Measurements from ENCODE around the gene ROCK2.

Gene ROCK2

DNA sequence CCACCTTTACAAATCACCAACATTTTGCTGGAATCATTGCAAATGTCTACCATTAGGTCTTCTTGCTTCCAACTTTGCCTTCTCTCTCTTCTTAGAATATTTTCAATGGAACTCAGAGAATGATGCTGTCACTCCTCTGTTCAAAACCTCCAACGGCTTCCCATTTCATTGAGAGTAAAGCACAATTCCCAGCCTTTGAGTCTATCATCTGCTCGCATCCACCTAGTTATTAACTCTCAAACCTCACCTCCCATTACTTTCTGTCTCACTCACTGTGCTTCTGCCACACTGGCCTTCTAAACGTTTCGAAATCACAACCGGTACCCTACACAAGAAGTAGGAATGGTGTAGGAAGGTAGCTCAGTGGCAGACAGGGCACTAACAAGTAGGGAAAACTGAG, 40.0 kb downstream of the ROCK2 start:
- Histone ChIP-seq H3K4me1 (peaks cover 2% of the 10 kb centered on the region), H3K9me3 (no peaks in the 10 kb centered on the region), H3K4me3 (no peak overlapping the region), H3K27me3 (ENCODE audit: low read depth) (no peaks in the 10 kb centered on the region), H3K36me3 (replicated peaks) (no peaks in the 10 kb centered on the region)
- in situ Hi-C loops (cut with MboI; ENCODE audit: low sequenced_read_pairs): no loop called here
- no peak for DNase-seq (ENCODE audit: low spot score in 2 of 2)

DNA sequence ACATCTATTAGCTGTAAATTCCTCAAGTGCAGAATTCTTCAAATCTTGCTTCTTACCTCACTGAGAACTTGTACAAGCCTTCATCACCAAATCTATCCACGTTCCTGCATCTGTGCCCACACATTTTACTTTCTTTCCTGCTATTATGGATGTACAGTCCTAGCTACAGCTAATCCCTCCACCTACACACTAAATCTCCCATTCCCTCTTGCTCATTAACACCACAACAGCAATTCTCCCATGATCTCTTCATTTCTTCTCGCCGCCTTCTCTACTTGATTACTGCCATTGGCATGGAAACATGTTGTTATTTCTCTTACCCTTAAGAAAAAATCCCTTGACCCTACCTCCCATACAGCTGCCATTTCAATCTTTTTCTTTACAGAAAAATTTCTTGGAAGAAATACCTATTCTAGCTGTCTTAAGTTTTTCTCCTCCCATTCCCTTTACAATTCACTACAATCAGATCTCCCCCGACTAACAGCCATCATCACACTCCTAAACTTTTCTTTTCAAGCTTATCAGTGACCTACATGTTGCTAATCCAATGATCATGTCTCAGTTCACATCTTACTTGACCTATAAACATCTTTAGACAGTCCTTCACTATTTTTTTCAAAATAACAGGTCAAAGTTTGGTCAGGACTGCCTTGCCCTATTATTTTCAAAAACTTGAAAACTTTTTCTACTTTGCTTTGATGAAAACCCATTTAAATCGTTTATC, 41.0 kb downstream of the ROCK2 start:
- in situ Hi-C loops (cut with MboI; ENCODE audit: low sequenced_read_pairs): no loop called here
- H3K4me3 ChIP-seq: no peak overlapping the region
- DNase-seq (ENCODE audit: low spot score in 2 of 2): no peak
- no peaks in the 10 kb centered on the region for H3K27me3 ChIP-seq (ENCODE audit: low read depth)
- peaks cover 2% of the 10 kb centered on the region for H3K4me1 ChIP-seq
- H3K36me3 ChIP-seq (replicated peaks): no peaks in the 10 kb centered on the region
- H3K9me3 ChIP-seq: no peaks in the 10 kb centered on the region

DNA sequence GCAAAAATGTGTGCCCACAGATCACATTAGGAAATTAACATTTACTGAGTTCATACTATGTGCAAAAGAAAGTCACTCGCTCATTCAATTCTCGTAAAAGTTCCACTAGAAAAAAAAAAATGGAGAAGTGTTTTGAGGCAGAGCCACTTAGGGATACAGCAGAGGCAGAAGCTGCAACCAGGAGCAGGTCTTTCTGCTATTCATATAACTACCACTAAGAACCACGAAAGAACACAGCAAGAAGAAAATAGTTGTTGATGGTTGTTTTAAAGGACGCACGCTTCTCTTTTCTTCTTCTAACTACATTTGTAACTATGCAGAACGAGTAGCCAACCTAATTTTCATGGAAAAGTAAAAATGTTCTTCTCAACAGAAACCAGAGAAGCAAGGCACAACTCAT, 45.0 kb downstream of the ROCK2 start:
- Histone ChIP-seq H3K27me3 (ENCODE audit: low read depth) (no peaks in the 10 kb centered on the region), H3K36me3 (replicated peaks) (no peaks in the 10 kb centered on the region), H3K9me3 (no peaks in the 10 kb centered on the region), H3K4me1 (peaks cover 2% of the 10 kb centered on the region), H3K4me3 (no peak overlapping the region)
- in situ Hi-C loops (cut with MboI; ENCODE audit: low sequenced_read_pairs): no loop called here
- no peak for DNase-seq (ENCODE audit: low spot score in 2 of 2)

DNA sequence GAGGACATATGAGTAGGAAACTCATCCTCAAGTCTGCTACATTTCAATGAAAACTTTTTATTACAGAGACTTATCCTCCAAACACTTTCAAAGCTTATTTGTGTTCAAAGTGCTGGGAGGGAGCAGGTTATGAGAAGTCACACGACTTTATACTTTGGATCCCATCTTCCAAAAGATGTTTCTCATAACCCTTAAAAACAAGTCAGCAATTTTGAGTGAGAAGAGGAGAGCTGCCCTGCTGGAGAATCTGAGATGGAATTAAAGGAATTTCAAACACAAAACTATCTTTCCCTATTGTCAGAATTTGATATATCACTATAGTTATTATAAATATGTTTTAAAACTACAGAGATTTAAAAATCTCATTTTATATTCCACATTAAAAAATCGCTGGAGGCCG, 45.8 kb downstream of the ROCK2 start:
- Histone ChIP-seq H3K36me3 (replicated peaks) (no peaks in the 10 kb centered on the region), H3K4me3 (no peak overlapping the region), H3K27me3 (ENCODE audit: low read depth) (no peaks in the 10 kb centered on the region), H3K4me1 (peaks cover 2% of the 10 kb centered on the region), H3K9me3 (no peaks in the 10 kb centered on the region)
- in situ Hi-C loops (cut with MboI; ENCODE audit: low sequenced_read_pairs): no loop called here
- DNase-seq (ENCODE audit: low spot score in 2 of 2): no peak

DNA sequence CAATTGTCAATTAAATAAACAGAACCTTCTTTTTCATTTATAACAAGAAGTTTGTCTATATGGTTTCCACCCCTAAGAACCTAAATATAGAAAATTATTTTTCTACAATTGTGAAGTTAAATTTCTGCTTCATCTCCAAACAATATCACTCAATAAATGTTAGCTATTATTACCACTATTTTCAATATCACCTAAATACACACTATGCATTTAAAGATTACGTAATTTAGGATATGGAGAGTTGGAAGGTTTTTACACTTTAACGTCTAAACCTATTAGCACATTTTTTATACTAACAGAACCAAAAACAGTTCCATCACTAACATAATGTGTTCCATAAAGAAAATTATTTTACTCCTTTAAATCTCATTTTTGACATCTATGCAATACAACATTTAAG, 48.0 kb downstream of the ROCK2 start:
- Histone ChIP-seq H3K4me3 (no peak overlapping the region), H3K36me3 (replicated peaks) (no peaks in the 10 kb centered on the region), H3K4me1 (no peaks in the 10 kb centered on the region), H3K27me3 (ENCODE audit: low read depth) (no peaks in the 10 kb centered on the region), H3K9me3 (no peaks in the 10 kb centered on the region)
- in situ Hi-C loops (cut with MboI; ENCODE audit: low sequenced_read_pairs): no loop called here
- DNase-seq (ENCODE audit: low spot score in 2 of 2): no peak

DNA sequence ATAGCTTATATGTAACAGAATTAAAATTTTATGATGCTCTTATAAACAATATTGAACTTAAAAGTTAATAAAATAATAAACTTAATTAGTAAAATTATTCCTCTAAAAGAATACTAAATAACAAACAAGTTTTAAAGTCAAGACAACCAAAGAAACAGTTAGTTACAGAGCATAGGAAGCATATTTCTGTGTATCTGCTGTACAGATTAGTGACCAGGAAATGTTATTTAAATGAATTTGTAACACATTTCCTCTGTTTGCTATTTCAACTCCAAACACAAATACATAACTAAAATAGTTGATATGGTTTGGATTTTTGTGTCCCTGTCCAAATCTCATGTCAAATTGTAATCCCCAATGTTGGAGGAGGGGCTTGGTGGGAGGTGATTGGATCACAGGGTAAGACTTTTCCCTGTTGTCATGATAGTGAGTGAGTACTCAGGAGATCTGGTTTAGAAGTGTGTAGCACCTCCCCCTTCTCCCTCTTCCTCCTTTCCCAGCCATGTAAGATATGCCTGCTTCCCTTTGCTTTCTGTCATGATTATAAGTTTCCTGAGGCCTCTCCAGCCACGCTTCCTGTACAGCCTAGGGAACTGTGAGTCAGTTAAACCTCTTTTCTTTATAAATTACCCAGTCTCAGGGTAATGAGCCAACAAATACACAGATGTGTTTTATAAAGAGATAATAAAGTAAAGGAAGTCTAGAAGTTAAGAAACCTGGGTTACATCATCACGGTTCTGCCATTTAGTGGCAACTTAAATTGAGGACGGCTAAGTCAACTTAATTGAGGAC, 51.8 kb downstream of the ROCK2 start:
- H3K4me3 ChIP-seq: no peak overlapping the region
- H3K9me3 ChIP-seq: no peaks in the 10 kb centered on the region
- H3K27me3 ChIP-seq (ENCODE audit: low read depth): no peaks in the 10 kb centered on the region
- peaks cover 5% of the 10 kb centered on the region for H3K4me1 ChIP-seq
- DNase-seq (ENCODE audit: low spot score in 2 of 2): no peak
- no peaks in the 10 kb centered on the region for H3K36me3 ChIP-seq (replicated peaks)
- in situ Hi-C loops (cut with MboI; ENCODE audit: low sequenced_read_pairs): no loop called here

DNA sequence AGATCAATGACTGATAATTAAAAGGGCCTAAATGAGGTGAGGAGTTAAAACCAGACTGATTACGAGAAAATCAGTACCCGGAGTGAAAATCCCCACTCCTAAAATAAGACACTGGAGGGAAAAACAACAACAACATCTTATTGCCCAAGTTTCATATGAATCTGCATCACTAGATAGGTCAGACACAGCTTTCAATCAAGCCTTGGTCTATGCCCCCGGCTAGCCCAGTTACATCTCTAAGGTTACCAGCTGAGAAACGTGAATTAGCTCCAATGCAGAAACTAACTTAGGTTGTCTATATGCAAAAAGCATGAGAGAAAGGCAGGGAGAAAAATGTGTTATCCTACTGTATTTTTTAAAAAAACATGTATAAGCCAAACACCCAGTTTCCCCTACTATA, 53.7 kb downstream of the ROCK2 start:
- Histone ChIP-seq H3K4me1 (peaks cover 5% of the 10 kb centered on the region), H3K27me3 (ENCODE audit: low read depth) (no peaks in the 10 kb centered on the region), H3K36me3 (replicated peaks) (0 out of 2 replicates have a peak, but pooled peaks cover 4% of the 10 kb centered on the region), H3K9me3 (no peaks in the 10 kb centered on the region), H3K4me3 (no peak overlapping the region)
- DNase-seq (ENCODE audit: low spot score in 2 of 2): no peak
- in situ Hi-C loops (cut with MboI; ENCODE audit: low sequenced_read_pairs): no loop called here

DNA sequence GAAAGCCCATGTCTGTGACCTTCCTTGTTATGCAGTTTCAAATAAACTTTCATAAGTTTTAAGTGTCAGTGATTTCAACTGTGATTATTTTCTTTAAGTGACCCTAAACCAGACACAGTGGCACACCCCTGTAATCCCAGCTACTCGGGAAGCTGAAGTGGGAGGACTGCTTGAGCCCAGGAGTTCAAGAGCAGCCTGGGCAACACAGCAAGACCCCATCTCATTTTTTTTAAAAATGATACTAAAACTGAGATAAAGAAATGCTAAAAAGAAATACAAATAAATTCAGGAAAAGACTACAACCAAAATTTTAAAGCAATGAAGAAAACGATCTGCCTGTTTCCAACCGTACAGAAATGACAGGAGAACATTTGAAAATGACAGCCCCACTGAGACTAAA, 54.2 kb downstream of the ROCK2 start:
- H3K36me3 ChIP-seq (replicated peaks): 0 out of 2 replicates have a peak, but pooled peaks cover 7% of the 10 kb centered on the region
- in situ Hi-C loops (cut with MboI; ENCODE audit: low sequenced_read_pairs): no loop called here
- H3K4me3 ChIP-seq: no peak overlapping the region
- H3K27me3 ChIP-seq (ENCODE audit: low read depth): no peaks in the 10 kb centered on the region
- DNase-seq (ENCODE audit: low spot score in 2 of 2): no peak
- H3K4me1 ChIP-seq: peaks cover 5% of the 10 kb centered on the region
- H3K9me3 ChIP-seq: no peaks in the 10 kb centered on the region

DNA sequence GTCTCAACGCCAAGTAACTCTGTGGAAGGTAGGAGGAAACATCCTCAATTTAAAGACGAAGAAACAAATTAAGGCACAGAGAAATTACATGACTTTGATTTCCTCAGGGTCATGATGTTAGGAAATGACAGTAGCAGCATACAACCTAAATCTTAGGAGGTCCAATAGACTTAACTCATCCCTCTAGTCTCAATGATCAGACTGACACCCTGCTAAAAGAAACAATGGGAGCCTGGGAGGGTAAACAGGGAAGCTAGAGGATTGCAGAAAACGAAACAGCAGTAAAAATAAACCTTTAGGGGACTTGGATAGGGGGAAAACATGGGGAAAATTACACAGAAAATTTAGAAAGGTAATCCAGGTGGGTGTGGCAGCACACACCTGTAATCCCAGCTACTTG, 56.0 kb downstream of the ROCK2 start:
- Histone ChIP-seq H3K9me3 (peaks cover 6% of the 10 kb centered on the region; the same call in 1 of the 2 replicates), H3K36me3 (replicated peaks) (peaks cover 20% of the 10 kb centered on the region), H3K4me3 (no peak overlapping the region), H3K4me1 (peaks cover 5% of the 10 kb centered on the region), H3K27me3 (ENCODE audit: low read depth) (no peaks in the 10 kb centered on the region)
- in situ Hi-C loops (cut with MboI; ENCODE audit: low sequenced_read_pairs): no loop called here
- DNase-seq (ENCODE audit: low spot score in 2 of 2): no peak

DNA sequence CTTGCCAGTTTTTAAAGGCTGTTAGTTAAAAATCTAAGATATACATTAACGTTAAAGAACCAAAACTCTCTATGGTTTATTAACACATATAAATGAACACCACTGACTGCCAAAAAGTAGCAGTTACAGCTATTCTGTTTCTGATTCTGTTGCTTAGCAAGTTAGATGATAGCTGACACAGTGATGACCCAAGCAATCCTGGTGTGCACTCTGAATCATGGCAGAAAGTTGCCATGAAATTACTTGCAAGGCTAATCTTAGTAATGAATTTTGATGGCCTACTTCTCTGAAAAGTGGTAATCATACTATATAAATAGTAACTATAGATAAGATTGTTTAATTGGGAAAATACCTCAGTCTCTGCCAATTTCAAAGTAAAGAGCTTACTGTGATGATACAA, 57.7 kb downstream of the ROCK2 start:
- Histone ChIP-seq H3K4me1 (peaks cover 5% of the 10 kb centered on the region), H3K9me3 (peaks cover 6% of the 10 kb centered on the region; the same call in 1 of the 2 replicates), H3K36me3 (replicated peaks) (peaks cover 20% of the 10 kb centered on the region), H3K4me3 (no peak overlapping the region), H3K27me3 (ENCODE audit: low read depth) (no peaks in the 10 kb centered on the region)
- in situ Hi-C loops (cut with MboI; ENCODE audit: low sequenced_read_pairs): no loop called here
- no peak for DNase-seq (ENCODE audit: low spot score in 2 of 2)

DNA sequence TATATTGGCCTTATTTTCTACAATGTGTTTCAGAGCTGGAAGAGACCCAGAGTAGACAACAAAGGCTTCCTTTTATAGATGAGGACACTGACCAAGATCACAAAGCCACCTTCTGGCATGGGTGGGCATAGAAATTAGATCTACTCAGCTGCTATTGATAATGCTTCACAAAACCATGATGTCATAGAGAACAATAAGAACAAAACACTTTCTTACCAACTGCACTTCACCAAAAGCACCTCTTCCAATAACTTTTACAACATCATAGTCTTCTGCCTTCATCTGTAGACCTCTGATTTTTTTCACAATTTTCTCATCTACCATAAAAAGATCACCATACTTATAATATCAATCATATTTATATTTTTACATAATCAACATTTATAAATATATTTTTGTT, 58.1 kb downstream of the ROCK2 start:
- DNase-seq (ENCODE audit: low spot score in 2 of 2): no peak
- Histone ChIP-seq H3K9me3 (peaks cover 6% of the 10 kb centered on the region; the same call in 1 of the 2 replicates), H3K4me3 (no peak overlapping the region), H3K4me1 (peaks cover 5% of the 10 kb centered on the region), H3K36me3 (replicated peaks) (peaks cover 20% of the 10 kb centered on the region), H3K27me3 (ENCODE audit: low read depth) (no peaks in the 10 kb centered on the region)
- in situ Hi-C loops (cut with MboI; ENCODE audit: low sequenced_read_pairs): no loop called here

DNA sequence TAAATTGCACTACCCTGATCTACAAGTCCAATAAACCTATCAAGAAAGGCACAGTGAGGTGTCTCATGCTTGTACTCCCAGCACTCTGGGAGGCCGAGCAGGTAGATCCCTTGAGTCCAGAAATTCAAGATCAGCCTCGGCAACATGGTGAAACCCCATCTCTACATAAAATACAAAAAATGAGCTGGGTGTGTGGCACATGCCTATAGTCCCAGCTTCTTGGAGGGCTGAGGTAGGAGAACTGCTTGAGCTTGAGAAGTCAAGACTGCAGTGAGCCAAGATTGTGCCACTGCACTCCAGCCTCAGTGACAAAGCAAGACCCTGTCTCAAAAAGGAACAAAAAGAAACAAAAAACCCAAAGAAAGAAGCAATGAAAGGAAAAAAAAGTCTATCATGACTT, 58.9 kb downstream of the ROCK2 start:
- DNase-seq (ENCODE audit: low spot score in 2 of 2): no peak
- Histone ChIP-seq H3K4me3 (no peak overlapping the region), H3K36me3 (replicated peaks) (peaks cover 20% of the 10 kb centered on the region), H3K4me1 (peaks cover 5% of the 10 kb centered on the region), H3K27me3 (ENCODE audit: low read depth) (no peaks in the 10 kb centered on the region), H3K9me3 (peaks cover 6% of the 10 kb centered on the region; the same call in 1 of the 2 replicates)
- in situ Hi-C loops (cut with MboI; ENCODE audit: low sequenced_read_pairs): no loop called here

DNA sequence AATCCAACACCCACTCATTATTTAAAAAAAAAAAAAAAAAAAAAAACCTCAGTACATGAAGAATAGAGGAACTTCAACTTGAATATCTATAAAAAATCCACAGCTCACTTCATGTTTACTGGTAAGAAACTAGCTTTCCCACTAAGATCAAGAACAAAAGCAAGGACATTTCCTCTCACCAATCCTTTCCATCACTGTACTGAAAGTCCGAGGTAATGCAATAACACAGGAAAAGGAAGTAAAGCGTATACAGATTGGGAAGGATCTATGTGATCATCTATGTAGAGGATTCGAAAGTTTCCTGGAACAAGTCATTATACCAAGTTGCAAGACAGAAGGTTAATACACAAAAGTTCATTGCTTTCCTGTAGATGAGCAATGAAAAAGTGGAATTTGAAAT, 63.2 kb downstream of the ROCK2 start:
- H3K36me3 ChIP-seq (replicated peaks): peaks cover 16% of the 10 kb centered on the region
- peaks cover 6% of the 10 kb centered on the region; the same call in 1 of the 2 replicates for H3K9me3 ChIP-seq
- in situ Hi-C loops (cut with MboI; ENCODE audit: low sequenced_read_pairs): no loop called here
- no peaks in the 10 kb centered on the region for H3K27me3 ChIP-seq (ENCODE audit: low read depth)
- DNase-seq (ENCODE audit: low spot score in 2 of 2): no peak
- H3K4me3 ChIP-seq: no peak overlapping the region
- H3K4me1 ChIP-seq: no peaks in the 10 kb centered on the region

DNA sequence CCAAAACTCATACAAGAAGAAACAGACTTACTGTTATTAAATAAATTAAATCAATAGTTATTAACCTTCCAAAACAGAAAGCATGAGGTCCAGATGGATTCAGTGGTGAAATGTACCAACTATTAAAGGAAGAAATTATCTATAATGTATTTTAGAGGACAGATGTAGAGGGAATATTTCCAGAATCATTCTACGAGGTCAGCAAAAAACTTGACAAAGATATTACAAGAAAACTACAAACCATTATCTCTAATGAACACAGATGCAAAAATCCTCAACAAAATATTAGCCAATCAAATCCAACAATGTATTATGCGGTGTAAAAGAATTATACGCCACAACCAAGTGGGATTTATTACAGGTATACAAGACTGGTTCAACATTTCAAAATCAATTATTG, 63.7 kb downstream of the ROCK2 start:
- H3K9me3 ChIP-seq: peaks cover 6% of the 10 kb centered on the region; the same call in 1 of the 2 replicates
- in situ Hi-C loops (cut with MboI; ENCODE audit: low sequenced_read_pairs): no loop called here
- H3K27me3 ChIP-seq (ENCODE audit: low read depth): no peaks in the 10 kb centered on the region
- no peaks in the 10 kb centered on the region for H3K4me1 ChIP-seq
- H3K4me3 ChIP-seq: no peak overlapping the region
- DNase-seq (ENCODE audit: low spot score in 2 of 2): no peak
- peaks cover 16% of the 10 kb centered on the region for H3K36me3 ChIP-seq (replicated peaks)

Data from HAP-1 (cell line).